Measurements from ENCODE around the gene SLC35A3.

DNA sequence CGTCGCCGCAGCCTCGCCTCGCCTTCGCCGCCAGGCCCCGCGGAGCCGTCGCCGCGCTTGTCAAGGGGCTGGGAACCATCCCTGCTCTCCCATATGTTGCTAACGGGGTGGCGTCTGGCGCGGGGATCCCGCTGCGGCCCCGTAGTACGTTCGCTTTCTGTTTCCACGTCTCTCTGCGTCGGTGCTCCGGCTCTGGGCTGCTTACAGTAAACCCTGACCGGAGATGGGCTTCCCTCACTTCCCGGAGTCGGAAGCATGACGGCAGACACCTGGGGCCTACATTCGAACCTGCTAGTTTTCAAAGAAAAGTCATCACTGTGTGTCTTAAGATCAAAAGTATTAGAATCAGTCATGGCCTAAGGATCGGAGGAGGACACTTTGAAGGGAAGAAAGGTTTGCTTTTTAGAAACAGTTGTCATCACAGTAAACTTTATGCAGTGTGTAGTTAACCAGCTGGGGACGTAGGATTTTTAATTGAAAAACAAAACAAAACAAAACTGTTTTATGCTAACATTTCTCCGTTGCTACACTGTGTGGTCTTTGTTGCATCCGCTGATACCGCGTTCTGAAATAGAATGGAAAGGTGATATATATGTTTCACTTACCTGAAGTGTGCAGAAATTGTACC is 69.0 kb downstream of the SLC35A3 start:
- TF ChIP-seq SUZ12 (IDR thresholded peaks at IDR 0.05; ENCODE audit: extremely low read depth, insufficient read depth, insufficient read length) = no peak
- no peak for TF ChIP-seq YY1 (IDR thresholded peaks at IDR 0.05; ENCODE audit: insufficient read depth, insufficient read length)

Measured in NT2/D1 (cell line).